ENCODE results near the gene CTNNA2. TPM values are rescaled to one million over a fixed set of nuclear protein-coding genes. Genes with fewer than 3 reads are reported as not detected.

The CTNNA2 gene
- total RNA-seq, 1 donor from 2014 or later, result 2.9 TPM

GRCh38 chr2:80050246-80050645 lies 537.4 kb downstream of the CTNNA2 start:
- Histone ChIP-seq H3K4me3 (no peak overlapping the region), H3K27me3 (no peaks in the 10 kb centered on the region), H3K27ac (no peak overlapping the region), H3K4me1 (no peaks in the 10 kb centered on the region), H3K36me3 (no peaks in the 10 kb centered on the region), H3K9me3 (no peaks in the 10 kb centered on the region)
- intact Hi-C loops (cut with DNase I), result no loop called here
- no peak for DNase-seq (ENCODE audit: extremely low spot score in 2 of 2)
- no peak for TF ChIP-seq POLR2A (IDR thresholded peaks at IDR 0.05)
- no peak for TF ChIP-seq POLR2AphosphoS5 (IDR thresholded peaks at IDR 0.05; ENCODE audit: insufficient read depth in 1 of 2, low read depth in 1 of 2)
- no peak for TF ChIP-seq CTCF (IDR thresholded peaks at IDR 0.05)

DNA sequence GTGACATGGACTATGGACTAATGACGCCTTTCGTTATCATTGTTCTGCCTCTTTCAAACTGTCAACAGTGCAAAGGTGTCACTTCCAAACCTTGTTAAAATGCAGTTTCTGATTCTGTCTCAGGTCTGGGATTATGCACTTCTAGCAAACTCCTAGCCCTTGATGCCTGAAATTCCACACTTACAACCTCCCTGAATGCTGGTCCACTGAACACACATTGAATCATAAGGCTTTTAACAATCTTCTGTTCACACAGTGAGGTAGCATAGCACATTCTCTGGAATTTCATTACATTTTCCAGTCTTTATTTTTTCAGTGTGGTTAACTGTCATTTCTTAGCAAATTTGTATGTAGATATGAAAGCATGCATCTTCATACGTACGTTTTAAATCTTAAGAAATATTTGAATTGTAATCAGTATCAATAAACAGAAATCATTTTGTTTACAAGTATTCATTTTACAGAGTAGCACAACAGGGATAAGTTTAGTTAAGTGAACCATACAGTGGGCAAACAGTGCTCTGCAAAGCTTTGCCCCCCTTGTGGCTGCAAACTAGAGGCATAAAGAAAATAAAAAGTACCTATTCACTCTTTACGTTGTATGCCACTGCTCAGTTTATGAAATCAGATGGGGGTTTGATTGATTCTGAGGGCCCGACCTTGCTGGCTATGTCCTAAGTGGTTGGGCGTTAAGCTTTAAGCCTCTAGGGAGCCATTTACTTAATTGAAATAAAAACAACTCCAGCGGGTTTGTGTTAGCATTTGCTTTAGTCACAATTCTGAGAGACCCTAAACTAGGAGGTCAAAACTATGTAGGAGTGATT lies 540.9 kb downstream of the CTNNA2 start:
- no peaks in the 10 kb centered on the region for H3K27me3 ChIP-seq
- no peak for TF ChIP-seq POLR2A (IDR thresholded peaks at IDR 0.05)
- TF ChIP-seq CTCF (IDR thresholded peaks at IDR 0.05), result no peak
- no peak for TF ChIP-seq POLR2AphosphoS5 (IDR thresholded peaks at IDR 0.05; ENCODE audit: insufficient read depth in 1 of 2, low read depth in 1 of 2)
- intact Hi-C loops (cut with DNase I), result no loop called here
- no peaks in the 10 kb centered on the region for H3K36me3 ChIP-seq
- no peak overlapping the region for H3K27ac ChIP-seq
- H3K4me3 ChIP-seq, result no peak overlapping the region
- no peak for DNase-seq (ENCODE audit: extremely low spot score in 2 of 2)
- no peaks in the 10 kb centered on the region for H3K4me1 ChIP-seq
- H3K9me3 ChIP-seq, result no peaks in the 10 kb centered on the region

DNA sequence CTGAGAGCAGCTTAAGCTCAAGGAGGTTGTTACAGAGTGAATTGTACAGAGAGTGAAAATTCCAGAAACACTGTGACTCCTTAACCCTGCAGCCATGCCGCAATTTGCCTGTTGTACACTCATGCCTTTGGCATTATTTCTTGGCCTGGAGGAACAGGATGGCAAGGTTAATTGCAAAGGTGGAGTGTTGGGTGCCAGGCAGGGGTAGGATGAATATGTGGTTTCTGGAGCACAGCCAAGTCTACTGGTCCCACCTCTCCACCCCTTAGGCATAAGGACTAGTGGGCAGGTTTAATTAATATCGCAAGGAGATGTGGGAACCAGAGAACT lies 541.5 kb downstream of the CTNNA2 start:
- Histone ChIP-seq H3K36me3 (no peaks in the 10 kb centered on the region), H3K27ac (no peak overlapping the region), H3K27me3 (no peaks in the 10 kb centered on the region), H3K9me3 (no peaks in the 10 kb centered on the region), H3K4me3 (no peak overlapping the region), H3K4me1 (no peaks in the 10 kb centered on the region)
- intact Hi-C loops (cut with DNase I), result no loop called here
- no peak for TF ChIP-seq CTCF (IDR thresholded peaks at IDR 0.05)
- TF ChIP-seq POLR2AphosphoS5 (IDR thresholded peaks at IDR 0.05; ENCODE audit: insufficient read depth in 1 of 2, low read depth in 1 of 2), result no peak
- TF ChIP-seq POLR2A (IDR thresholded peaks at IDR 0.05), result no peak
- DNase-seq (ENCODE audit: extremely low spot score in 2 of 2), result no peak

DNA sequence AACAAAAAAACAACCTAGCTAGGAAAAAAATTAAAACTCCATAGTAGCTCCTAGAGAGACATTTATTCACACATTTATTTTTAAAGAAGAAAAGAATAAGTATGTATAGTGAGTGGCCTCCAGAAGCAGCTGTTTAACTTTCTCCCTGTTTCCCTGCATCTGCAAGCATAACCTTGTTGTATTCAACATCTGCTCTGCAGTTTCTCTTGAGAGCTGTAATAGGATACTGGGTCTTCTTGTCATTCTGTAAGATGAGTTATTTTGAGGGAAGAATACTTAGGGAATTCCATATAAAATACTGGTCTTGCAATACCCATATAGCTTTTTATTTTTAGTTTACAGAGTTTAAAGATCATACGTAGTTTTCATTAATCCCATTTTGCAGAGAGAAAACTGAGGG lies 545.1 kb downstream of the CTNNA2 start:
- TF ChIP-seq POLR2A (IDR thresholded peaks at IDR 0.05) (no peak), POLR2AphosphoS5 (IDR thresholded peaks at IDR 0.05; ENCODE audit: insufficient read depth in 1 of 2, low read depth in 1 of 2) (no peak), CTCF (IDR thresholded peaks at IDR 0.05) (no peak)
- intact Hi-C loops (cut with DNase I), result no loop called here
- no peak for DNase-seq (ENCODE audit: extremely low spot score in 2 of 2)
- no peak overlapping the region for H3K27ac ChIP-seq
- no peak overlapping the region for H3K4me3 ChIP-seq
- no peaks in the 10 kb centered on the region for H3K9me3 ChIP-seq
- no peaks in the 10 kb centered on the region for H3K27me3 ChIP-seq
- H3K4me1 ChIP-seq, result no peaks in the 10 kb centered on the region
- no peaks in the 10 kb centered on the region for H3K36me3 ChIP-seq

- Histone ChIP-seq H3K27me3 (no peaks in the 10 kb centered on the region), H3K36me3 (no peaks in the 10 kb centered on the region), H3K9me3 (no peaks in the 10 kb centered on the region), H3K27ac (no peak overlapping the region), H3K4me1 (no peaks in the 10 kb centered on the region), H3K4me3 (no peak overlapping the region)
- intact Hi-C loops (cut with DNase I), result no loop called here
- DNase-seq (ENCODE audit: extremely low spot score in 2 of 2), result no peak
- no peak for TF ChIP-seq CTCF (IDR thresholded peaks at IDR 0.05)
- no peak for TF ChIP-seq POLR2A (IDR thresholded peaks at IDR 0.05)
- no peak for TF ChIP-seq POLR2AphosphoS5 (IDR thresholded peaks at IDR 0.05; ENCODE audit: insufficient read depth in 1 of 2, low read depth in 1 of 2)
Measured at GRCh38 chr2:80058562-80058961, 545.7 kb downstream of the CTNNA2 start.

All from vagina (tissue), 2 donors.